Fibroblast of lung (primary cell): ENCODE results near the gene SNX2. TPM values are rescaled to one million over a fixed set of nuclear protein-coding genes. Genes with fewer than 3 reads are reported as not detected.

Experiments
- DNase-seq, 2 donors: peaks; one replicate each; pipeline versions ENCODE4 v3.0.0 to v3.0.0-alpha.2; 2010; ENCODE audit warnings: low read depth in 2 of 2
- H2AFZ ChIP-seq: 2 replicates; pipeline ENCODE4 v1.5.1; 2012; ENCODE audit warnings: low read length, control low read depth, inconsistent platforms
- H3K27ac ChIP-seq: 2 replicates; pipeline ENCODE4 v1.5.1; 2011; ENCODE audit warnings: low read length, control low read depth; ENCODE audit not compliant: insufficient read depth
- H3K27me3 ChIP-seq: 2 replicates; pipeline ENCODE4 v1.5.1; 2011; ENCODE audit warnings: mild to moderate bottlenecking, low read length; ENCODE audit not compliant: control insufficient read depth, insufficient read depth
- H3K36me3 ChIP-seq: 2 replicates; pipeline ENCODE4 v1.5.1; 2011; ENCODE audit warnings: low read length; ENCODE audit not compliant: control insufficient read depth, insufficient read depth
- H3K4me1 ChIP-seq: 2 replicates; pipeline ENCODE4 v1.5.1; 2011; ENCODE audit warnings: low read length; ENCODE audit not compliant: control insufficient read depth, insufficient read depth; ENCODE audit errors: extremely low read depth
- H3K4me2 ChIP-seq: 2 replicates; pipeline ENCODE4 v1.5.1; 2011; ENCODE audit warnings: low read length, control low read depth; ENCODE audit not compliant: insufficient read depth; ENCODE audit errors: extremely low read depth
- H3K4me3 ChIP-seq, 4 experiments: fragments of 200-600 bp in 1 of 4; sonication (generic) in 1 of 4; replicated peaks in 1 of 4; 2 replicates each; pipeline ENCODE4 v1.5.1; 2011 to 2016; ENCODE audit warnings: low read length in 4 of 4, low read depth in 3 of 4, mild to moderate bottlenecking in 3 of 4, control low read depth in 2 of 4, inconsistent platforms in 1 of 4, mixed read lengths in 1 of 4; ENCODE audit not compliant: insufficient read depth in 1 of 4; ENCODE audit errors: control extremely low read depth in 1 of 4
- H3K79me2 ChIP-seq: 2 replicates; pipeline ENCODE4 v1.5.1; 2012; ENCODE audit warnings: mild to moderate bottlenecking, low read length, inconsistent platforms; ENCODE audit not compliant: control insufficient read depth, insufficient read depth
- H3K9ac ChIP-seq: 2 replicates; pipeline ENCODE4 v1.5.1; 2011; ENCODE audit warnings: mild to moderate bottlenecking, low read length, control low read depth; ENCODE audit not compliant: insufficient read depth
- H3K9me3 ChIP-seq: 2 replicates; pipeline ENCODE4 v1.5.1; 2012; ENCODE audit warnings: low read depth, low read length; ENCODE audit not compliant: control insufficient read depth, insufficient read depth
- H4K20me1 ChIP-seq: 2 replicates; pipeline ENCODE4 v1.5.1; 2011; ENCODE audit warnings: low read length; ENCODE audit not compliant: control insufficient read depth, insufficient read depth; ENCODE audit errors: extremely low read depth
- CTCF ChIP-seq, 2 donors: IDR thresholded peaks in 1 of 2; conservative IDR thresholded peaks in 1 of 2; 1 replicate in 1 of 2; 2 replicates in 1 of 2; pipeline ENCODE4 v1.5.1; 2011 to 2012; ENCODE audit warnings: low read length in 2 of 2, control low read depth in 1 of 2, inconsistent platforms in 1 of 2, low read depth in 1 of 2, mild to moderate bottlenecking in 1 of 2
- EZH2 ChIP-seq: IDR thresholded peaks from 2 replicates; pipeline ENCODE4 v1.5.1; 2012; ENCODE audit warnings: low read length, control low read depth, mild to moderate bottlenecking; ENCODE audit errors: missing control alignments
- polyA plus RNA-seq, 2 donors: library from polyadenylated mRNA; depleted of rRNA in 1 of 2; stranded (reverse) in 1 of 2; unstranded in 1 of 2; fragments of >200 nt; gene quantifications; 2 replicates each; pipeline ENCODE4 v1.2.1, GENCODE V29; 2011 to 2012; ENCODE audit warnings: missing spikeins in 1 of 2
- total RNA-seq: library from RNA; depleted of rRNA; stranded (reverse); fragments of >200 nt; gene quantifications from 2 replicates; pipeline ENCODE4 v1.2.1, GENCODE V29; 2014

Gene SNX2
- total and polyA plus RNA-seq, 2 donors (not counting 1 experiment from before 2014, with no cell fraction given): 73.5 to 123 TPM

- H3K9me3 ChIP-seq: no peaks in the 10 kb centered on the region
- H4K20me1 ChIP-seq: no peaks in the 10 kb centered on the region
- no peaks in the 10 kb centered on the region for H3K79me2 ChIP-seq
- H3K36me3 ChIP-seq: no peaks in the 10 kb centered on the region
- H3K27me3 ChIP-seq: no peaks in the 10 kb centered on the region
- H3K4me1 ChIP-seq: peaks cover 2% of the 10 kb centered on the region
- H3K9ac ChIP-seq: no peak overlapping the region
- no peak overlapping the region for H3K27ac ChIP-seq
- H2AFZ ChIP-seq: no peak overlapping the region
- H3K4me2 ChIP-seq: no peak overlapping the region
- no peak overlapping the region for H3K4me3 ChIP-seq
- no peak for TF ChIP-seq CTCF (conservative IDR thresholded peaks at IDR 0.05 in 1 of 2, IDR thresholded peaks at IDR 0.05 in 1 of 2; ENCODE audit: low read depth in 1 of 2, low read length in 2 of 2)
- no peak for TF ChIP-seq EZH2
- DNase-seq: no peak
Observed at GRCh38 chr5:122879076-122879475, 104.2 kb downstream of the SNX2 start.

Other genes starting within 250 kb of the SNX2 start
- gene SNX24, start 70.5 kb downstream of the SNX2 start, total RNA-seq: 20.3 and 22.3 TPM in 2 replicates
- 12.9 and 13.4 TPM in 2 replicates for gene SNX24, start 70.5 kb downstream of the SNX2 start, polyA plus RNA-seq